ENCODE measurements around the gene EFNA5. TPM values are rescaled to one million over a fixed set of nuclear protein-coding genes. Genes with fewer than 3 reads are reported as not detected.

The EFNA5 gene
- polyA plus RNA-seq, 2 donors = 3.4 to 4.9 TPM

- no peak overlapping the region for H3K27ac ChIP-seq (ENCODE audit: low read depth in 2 of 2, low read length in 1 of 2)
- WGBS, 2 donors = 93% methylated on average over 2 of the region's 2 CpGs
- H3K4me3 ChIP-seq (ENCODE audit: low read depth in 1 of 2, low read length in 2 of 2) = no peak overlapping the region
- H3K36me3 ChIP-seq (ENCODE audit: control insufficient read depth in 2 of 2, insufficient read depth in 2 of 2, low read length in 1 of 2) = no peaks in the 10 kb centered on the region
- H3K9me3 ChIP-seq (ENCODE audit: control insufficient read depth in 2 of 2, insufficient read depth in 1 of 2, low read depth in 1 of 2, low read length in 1 of 2) = no peaks in the 10 kb centered on the region
- H3K27me3 ChIP-seq (ENCODE audit: control insufficient read depth in 1 of 2, insufficient read depth in 2 of 2, low read length in 2 of 2) = no peaks in the 10 kb centered on the region
- no peaks in the 10 kb centered on the region for H3K4me1 ChIP-seq (ENCODE audit: control insufficient read depth in 2 of 2, insufficient read depth in 2 of 2, low read length in 1 of 2)
These were observed 285.0 kb downstream of the EFNA5 start for GRCh38 chr5:107385708-107386107.

GRCh38 chr5:107384256-107384655 lies 286.5 kb downstream of the EFNA5 start:
- no peak overlapping the region for H3K4me3 ChIP-seq (ENCODE audit: low read depth in 1 of 2, low read length in 2 of 2)
- H3K27me3 ChIP-seq (ENCODE audit: control insufficient read depth in 1 of 2, insufficient read depth in 2 of 2, low read length in 2 of 2) = no peaks in the 10 kb centered on the region
- no peaks in the 10 kb centered on the region for H3K36me3 ChIP-seq (ENCODE audit: control insufficient read depth in 2 of 2, insufficient read depth in 2 of 2, low read length in 1 of 2)
- WGBS, 2 donors = 87 to 91% methylated on average over 4 of the region's 4 CpGs
- no peaks in the 10 kb centered on the region for H3K9me3 ChIP-seq (ENCODE audit: control insufficient read depth in 2 of 2, insufficient read depth in 1 of 2, low read depth in 1 of 2, low read length in 1 of 2)
- H3K4me1 ChIP-seq (ENCODE audit: control insufficient read depth in 2 of 2, insufficient read depth in 2 of 2, low read length in 1 of 2) = no peaks in the 10 kb centered on the region
- no peak overlapping the region for H3K27ac ChIP-seq (ENCODE audit: low read depth in 2 of 2, low read length in 1 of 2)

- H3K9me3 ChIP-seq (ENCODE audit: control insufficient read depth in 2 of 2, insufficient read depth in 1 of 2, low read depth in 1 of 2, low read length in 1 of 2) = no peaks in the 10 kb centered on the region
- 89 to 91% methylated on average over 1 of the region's 1 CpG for WGBS, 2 donors
- no peaks in the 10 kb centered on the region for H3K36me3 ChIP-seq (ENCODE audit: control insufficient read depth in 2 of 2, insufficient read depth in 2 of 2, low read length in 1 of 2)
- no peak overlapping the region for H3K4me3 ChIP-seq (ENCODE audit: low read depth in 1 of 2, low read length in 2 of 2)
- H3K27ac ChIP-seq (ENCODE audit: low read depth in 2 of 2, low read length in 1 of 2) = no peak overlapping the region
- H3K4me1 ChIP-seq (ENCODE audit: control insufficient read depth in 2 of 2, insufficient read depth in 2 of 2, low read length in 1 of 2) = no peaks in the 10 kb centered on the region
- H3K27me3 ChIP-seq (ENCODE audit: control insufficient read depth in 1 of 2, insufficient read depth in 2 of 2, low read length in 2 of 2) = no peaks in the 10 kb centered on the region
These were observed 287.3 kb downstream of the EFNA5 start for GRCh38 chr5:107383414-107383813.

- no peaks in the 10 kb centered on the region for H3K9me3 ChIP-seq (ENCODE audit: control insufficient read depth in 2 of 2, insufficient read depth in 1 of 2, low read depth in 1 of 2, low read length in 1 of 2)
- no peaks in the 10 kb centered on the region for H3K36me3 ChIP-seq (ENCODE audit: control insufficient read depth in 2 of 2, insufficient read depth in 2 of 2, low read length in 1 of 2)
- WGBS, 2 donors = 65 to 70% methylated on average over 13 of the region's 13 CpGs
- no peaks in the 10 kb centered on the region for H3K4me1 ChIP-seq (ENCODE audit: control insufficient read depth in 2 of 2, insufficient read depth in 2 of 2, low read length in 1 of 2)
- no peaks in the 10 kb centered on the region for H3K27me3 ChIP-seq (ENCODE audit: control insufficient read depth in 1 of 2, insufficient read depth in 2 of 2, low read length in 2 of 2)
- no peak overlapping the region for H3K27ac ChIP-seq (ENCODE audit: low read depth in 2 of 2, low read length in 1 of 2)
- H3K4me3 ChIP-seq (ENCODE audit: low read depth in 1 of 2, low read length in 2 of 2) = no peak overlapping the region
These were observed 289.4 kb downstream of the EFNA5 start for GRCh38 chr5:107381189-107381856.

- Histone ChIP-seq H3K9me3 (ENCODE audit: control insufficient read depth in 2 of 2, insufficient read depth in 1 of 2, low read depth in 1 of 2, low read length in 1 of 2) (no peaks in the 10 kb centered on the region), H3K27ac (ENCODE audit: low read depth in 2 of 2, low read length in 1 of 2) (no peak overlapping the region), H3K36me3 (ENCODE audit: control insufficient read depth in 2 of 2, insufficient read depth in 2 of 2, low read length in 1 of 2) (no peaks in the 10 kb centered on the region), H3K27me3 (ENCODE audit: control insufficient read depth in 1 of 2, insufficient read depth in 2 of 2, low read length in 2 of 2) (no peaks in the 10 kb centered on the region), H3K4me1 (ENCODE audit: control insufficient read depth in 2 of 2, insufficient read depth in 2 of 2, low read length in 1 of 2) (no peaks in the 10 kb centered on the region), H3K4me3 (ENCODE audit: low read depth in 1 of 2, low read length in 2 of 2) (no peak overlapping the region)
- WGBS, 2 donors = 95 to 96% methylated on average over 10 of the region's 10 CpGs
These were observed 290.1 kb downstream of the EFNA5 start for GRCh38 chr5:107380654-107381053.

- Histone ChIP-seq H3K36me3 (ENCODE audit: control insufficient read depth in 2 of 2, insufficient read depth in 2 of 2, low read length in 1 of 2) (no peaks in the 10 kb centered on the region), H3K27me3 (ENCODE audit: control insufficient read depth in 1 of 2, insufficient read depth in 2 of 2, low read length in 2 of 2) (no peaks in the 10 kb centered on the region), H3K4me3 (ENCODE audit: low read depth in 1 of 2, low read length in 2 of 2) (no peak overlapping the region), H3K27ac (ENCODE audit: low read depth in 2 of 2, low read length in 1 of 2) (no peak overlapping the region), H3K4me1 (ENCODE audit: control insufficient read depth in 2 of 2, insufficient read depth in 2 of 2, low read length in 1 of 2) (no peaks in the 10 kb centered on the region), H3K9me3 (ENCODE audit: control insufficient read depth in 2 of 2, insufficient read depth in 1 of 2, low read depth in 1 of 2, low read length in 1 of 2) (no peaks in the 10 kb centered on the region)
- 72 to 88% methylated on average over 2 of the region's 2 CpGs for WGBS, 2 donors
These were observed 292.4 kb downstream of the EFNA5 start for GRCh38 chr5:107378218-107378899.

GRCh38 chr5:107377277-107377609 lies 293.5 kb downstream of the EFNA5 start:
- H3K9me3 ChIP-seq (ENCODE audit: control insufficient read depth in 2 of 2, insufficient read depth in 1 of 2, low read depth in 1 of 2, low read length in 1 of 2) = no peaks in the 10 kb centered on the region
- H3K4me3 ChIP-seq (ENCODE audit: low read depth in 1 of 2, low read length in 2 of 2) = no peak overlapping the region
- WGBS, 2 donors = 86 to 88% methylated on average over 5 of the region's 5 CpGs
- H3K36me3 ChIP-seq (ENCODE audit: control insufficient read depth in 2 of 2, insufficient read depth in 2 of 2, low read length in 1 of 2) = no peaks in the 10 kb centered on the region
- H3K4me1 ChIP-seq (ENCODE audit: control insufficient read depth in 2 of 2, insufficient read depth in 2 of 2, low read length in 1 of 2) = no peaks in the 10 kb centered on the region
- H3K27me3 ChIP-seq (ENCODE audit: control insufficient read depth in 1 of 2, insufficient read depth in 2 of 2, low read length in 2 of 2) = no peaks in the 10 kb centered on the region
- H3K27ac ChIP-seq (ENCODE audit: low read depth in 2 of 2, low read length in 1 of 2) = no peak overlapping the region

GRCh38 chr5:107376546-107377276 lies 294.0 kb downstream of the EFNA5 start:
- H3K27ac ChIP-seq (ENCODE audit: low read depth in 2 of 2, low read length in 1 of 2) = no peak overlapping the region
- no peaks in the 10 kb centered on the region for H3K27me3 ChIP-seq (ENCODE audit: control insufficient read depth in 1 of 2, insufficient read depth in 2 of 2, low read length in 2 of 2)
- WGBS, 2 donors = 82 to 88% methylated on average over 11 of the region's 11 CpGs
- H3K36me3 ChIP-seq (ENCODE audit: control insufficient read depth in 2 of 2, insufficient read depth in 2 of 2, low read length in 1 of 2) = no peaks in the 10 kb centered on the region
- no peaks in the 10 kb centered on the region for H3K4me1 ChIP-seq (ENCODE audit: control insufficient read depth in 2 of 2, insufficient read depth in 2 of 2, low read length in 1 of 2)
- H3K9me3 ChIP-seq (ENCODE audit: control insufficient read depth in 2 of 2, insufficient read depth in 1 of 2, low read depth in 1 of 2, low read length in 1 of 2) = no peaks in the 10 kb centered on the region
- H3K4me3 ChIP-seq (ENCODE audit: low read depth in 1 of 2, low read length in 2 of 2) = no peak overlapping the region

- WGBS, 2 donors = 89 to 90% methylated on average over 9 of the region's 9 CpGs
- Histone ChIP-seq H3K4me3 (ENCODE audit: low read depth in 1 of 2, low read length in 2 of 2) (no peak overlapping the region), H3K4me1 (ENCODE audit: control insufficient read depth in 2 of 2, insufficient read depth in 2 of 2, low read length in 1 of 2) (no peaks in the 10 kb centered on the region), H3K27me3 (ENCODE audit: control insufficient read depth in 1 of 2, insufficient read depth in 2 of 2, low read length in 2 of 2) (no peaks in the 10 kb centered on the region), H3K27ac (ENCODE audit: low read depth in 2 of 2, low read length in 1 of 2) (no peak overlapping the region), H3K9me3 (ENCODE audit: control insufficient read depth in 2 of 2, insufficient read depth in 1 of 2, low read depth in 1 of 2, low read length in 1 of 2) (no peaks in the 10 kb centered on the region), H3K36me3 (ENCODE audit: control insufficient read depth in 2 of 2, insufficient read depth in 2 of 2, low read length in 1 of 2) (no peaks in the 10 kb centered on the region)
These were observed 297.0 kb downstream of the EFNA5 start for GRCh38 chr5:107373549-107374263.

Measured in esophagus (tissue), 2 donors.